Smooth muscle cell (in vitro differentiated cells): ENCODE results near the gene GTF2A1L. TPM values are rescaled to one million over a fixed set of nuclear protein-coding genes. Genes with fewer than 3 reads are reported as not detected.

Source experiments
- DNase-seq: peaks from one replicate; lab custom pipeline; 2025; ENCODE audit not compliant: unreplicated experiment; lab: John Stamatoyannopoulos, UW
- H2AFZ ChIP-seq: fragments of 200-600 bp; sonication (generic); 2 replicates; pipeline ENCODE4 v1.6.0; 2016; ENCODE audit warnings: antibody characterized with exemption, low read depth, mild to moderate bottlenecking
- H3F3A ChIP-seq: fragments of 200-600 bp; sonication (generic); 2 replicates; pipeline ENCODE4 v1.6.0; 2017; ENCODE audit warnings: antibody characterized with exemption, low read depth
- H3K27ac ChIP-seq: fragments of 200-600 bp; sonication (generic); 2 replicates; pipeline ENCODE4 v1.5.1; 2016; ENCODE audit warnings: low read depth, mild to moderate bottlenecking
- H3K27me3 ChIP-seq: fragments of 200-600 bp; sonication (generic); 2 replicates; pipeline ENCODE4 v1.6.1; 2016; ENCODE audit warnings: low read depth, mild to moderate bottlenecking
- H3K36me3 ChIP-seq: fragments of 200-600 bp; sonication (generic); 2 replicates; pipeline ENCODE4 v1.5.1; 2016; ENCODE audit warnings: low read depth
- H3K4me1 ChIP-seq: fragments of 200-600 bp; sonication (generic); 2 replicates; pipeline ENCODE4 v1.5.1; 2016; ENCODE audit warnings: low read depth
- H3K4me2 ChIP-seq: fragments of 200-600 bp; sonication (generic); 2 replicates; pipeline ENCODE4 v1.6.0; 2016; ENCODE audit warnings: mild to moderate bottlenecking
- H3K4me3 ChIP-seq: fragments of 200-600 bp; sonication (generic); 2 replicates; pipeline ENCODE4 v1.5.1; 2016; ENCODE audit warnings: mild to moderate bottlenecking
- H3K79me2 ChIP-seq: fragments of 200-600 bp; sonication (generic); 2 replicates; pipeline ENCODE4 v1.6.0; 2016; ENCODE audit warnings: low read depth, mild to moderate bottlenecking
- H3K9ac ChIP-seq: fragments of 200-600 bp; sonication (generic); 2 replicates; pipeline ENCODE4 v1.6.0; 2016; ENCODE audit warnings: low read depth
- H3K9me3 ChIP-seq: fragments of 200-600 bp; sonication (generic); replicated peaks from 2 replicates; pipeline ENCODE4 v1.5.1; 2016; ENCODE audit warnings: low read depth
- H4K20me1 ChIP-seq: fragments of 200-600 bp; sonication (generic); 2 replicates; pipeline ENCODE4 v1.6.0; 2016; ENCODE audit warnings: low read depth
- WGBS: methylation state at CpG from one replicate; pipeline ENCODE4 v1.1.7; 2016; ENCODE audit warnings: low lambda C conversion rate; 5-methylcytosine and 5-hydroxymethylcytosine counted together
- polyA plus RNA-seq: library from polyadenylated mRNA; unstranded; fragments of >200 nt; fragmentation: Nextera tagmentation; extraction: Ambion mirVana; gene quantifications from 2 replicates; pipeline ENCODE4 v1.2.1, GENCODE V29; 2016
- total RNA-seq: library from RNA; depleted of rRNA; stranded (reverse); fragments of >200 nt; gene quantifications from 2 replicates; pipeline ENCODE4 v1.2.3, GENCODE V29; 2014
- TF ChIP-seq, protein P1 (sequence below): fragments of 200-600 bp; sonication (generic); IDR thresholded peaks from 2 replicates; pipeline ENCODE4 v1.5.1; 2017; ENCODE audit warnings: borderline replicate concordance, mild to moderate bottlenecking, antibody characterized with exemption; ENCODE audit not compliant: insufficient read depth, poor library complexity, severe bottlenecking

The GTF2A1L gene
- total and polyA plus RNA-seq, 2 experiments from 2014 or later = 3.0 to 12.6 TPM

- Histone ChIP-seq H3K4me3 (no peak overlapping the region), H3K4me2 (no peak overlapping the region), H3F3A (no peaks in the 10 kb centered on the region), H3K9ac (no peak overlapping the region), H2AFZ (no peak overlapping the region), H3K27ac (no peak overlapping the region), H3K27me3 (no peaks in the 10 kb centered on the region), H4K20me1 (peaks cover 85% of the 10 kb centered on the region), H3K9me3 (no peaks in the 10 kb centered on the region), H3K4me1 (peaks cover 28% of the 10 kb centered on the region), H3K36me3 (peaks cover 6% of the 10 kb centered on the region), H3K79me2 (peaks cover 41% of the 10 kb centered on the region)
- TF ChIP-seq, protein P1, sequence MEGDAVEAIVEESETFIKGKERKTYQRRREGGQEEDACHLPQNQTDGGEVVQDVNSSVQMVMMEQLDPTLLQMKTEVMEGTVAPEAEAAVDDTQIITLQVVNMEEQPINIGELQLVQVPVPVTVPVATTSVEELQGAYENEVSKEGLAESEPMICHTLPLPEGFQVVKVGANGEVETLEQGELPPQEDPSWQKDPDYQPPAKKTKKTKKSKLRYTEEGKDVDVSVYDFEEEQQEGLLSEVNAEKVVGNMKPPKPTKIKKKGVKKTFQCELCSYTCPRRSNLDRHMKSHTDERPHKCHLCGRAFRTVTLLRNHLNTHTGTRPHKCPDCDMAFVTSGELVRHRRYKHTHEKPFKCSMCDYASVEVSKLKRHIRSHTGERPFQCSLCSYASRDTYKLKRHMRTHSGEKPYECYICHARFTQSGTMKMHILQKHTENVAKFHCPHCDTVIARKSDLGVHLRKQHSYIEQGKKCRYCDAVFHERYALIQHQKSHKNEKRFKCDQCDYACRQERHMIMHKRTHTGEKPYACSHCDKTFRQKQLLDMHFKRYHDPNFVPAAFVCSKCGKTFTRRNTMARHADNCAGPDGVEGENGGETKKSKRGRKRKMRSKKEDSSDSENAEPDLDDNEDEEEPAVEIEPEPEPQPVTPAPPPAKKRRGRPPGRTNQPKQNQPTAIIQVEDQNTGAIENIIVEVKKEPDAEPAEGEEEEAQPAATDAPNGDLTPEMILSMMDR = no peak
- no peak for DNase-seq
- 76% methylated on average over 4 of the region's 4 CpGs for WGBS
These were observed 33.1 kb upstream of the GTF2A1L start for GRCh38 chr2:48584551-48584950.

DNA sequence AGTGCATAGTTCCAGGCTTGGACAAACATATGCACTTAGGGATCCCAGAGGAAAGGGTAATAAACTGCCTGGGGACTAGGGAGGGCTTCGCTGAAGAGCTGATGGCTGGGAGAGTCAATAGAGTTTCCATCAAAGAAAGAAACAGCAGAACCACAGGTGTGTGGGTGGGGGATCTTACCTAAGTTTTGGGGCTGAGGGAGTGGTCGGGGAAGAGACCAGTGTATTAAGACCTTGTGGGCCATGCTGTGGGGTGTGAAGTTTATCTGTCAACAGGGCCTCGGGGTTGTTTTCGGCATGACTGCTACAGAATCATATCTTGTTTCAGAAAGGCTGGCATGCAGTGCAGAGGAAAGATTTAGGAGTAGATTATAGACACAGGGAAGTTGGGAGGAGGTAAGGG lies 31.2 kb upstream of the GTF2A1L start:
- 67% methylated on average over 4 of the region's 4 CpGs for WGBS
- peaks cover 89% of the 10 kb centered on the region for H4K20me1 ChIP-seq
- no peak overlapping the region for H2AFZ ChIP-seq
- peaks cover 6% of the 10 kb centered on the region for H3K36me3 ChIP-seq
- H3F3A ChIP-seq = no peaks in the 10 kb centered on the region
- H3K79me2 ChIP-seq = peaks cover 52% of the 10 kb centered on the region
- DNase-seq = no peak
- H3K4me1 ChIP-seq = peaks cover 28% of the 10 kb centered on the region
- no peak overlapping the region for H3K4me3 ChIP-seq
- no peak overlapping the region for H3K27ac ChIP-seq
- no peaks in the 10 kb centered on the region for H3K27me3 ChIP-seq
- no peak overlapping the region for H3K4me2 ChIP-seq
- TF ChIP-seq, protein P1 = no peak
- no peaks in the 10 kb centered on the region for H3K9me3 ChIP-seq
- H3K9ac ChIP-seq = no peak overlapping the region

- no peak for DNase-seq
- no peaks in the 10 kb centered on the region for H3K9me3 ChIP-seq
- no peak overlapping the region for H3K9ac ChIP-seq
- TF ChIP-seq, protein P1 = no peak
- H3K79me2 ChIP-seq = peaks cover 41% of the 10 kb centered on the region
- 70% methylated on average over 5 of the region's 5 CpGs for WGBS
- H3K4me3 ChIP-seq = no peak overlapping the region
- no peaks in the 10 kb centered on the region for H3K27me3 ChIP-seq
- peaks cover 5% of the 10 kb centered on the region for H3K36me3 ChIP-seq
- peak overlapping the region; percentile 38 for H3K27ac ChIP-seq
- peaks cover 83% of the 10 kb centered on the region for H4K20me1 ChIP-seq
- no peak overlapping the region for H3K4me2 ChIP-seq
- H3K4me1 ChIP-seq = peaks cover 28% of the 10 kb centered on the region
- H3F3A ChIP-seq = no peaks in the 10 kb centered on the region
- H2AFZ ChIP-seq = no peak overlapping the region
These were observed 30.1 kb upstream of the GTF2A1L start for GRCh38 chr2:48587560-48587959.

DNA sequence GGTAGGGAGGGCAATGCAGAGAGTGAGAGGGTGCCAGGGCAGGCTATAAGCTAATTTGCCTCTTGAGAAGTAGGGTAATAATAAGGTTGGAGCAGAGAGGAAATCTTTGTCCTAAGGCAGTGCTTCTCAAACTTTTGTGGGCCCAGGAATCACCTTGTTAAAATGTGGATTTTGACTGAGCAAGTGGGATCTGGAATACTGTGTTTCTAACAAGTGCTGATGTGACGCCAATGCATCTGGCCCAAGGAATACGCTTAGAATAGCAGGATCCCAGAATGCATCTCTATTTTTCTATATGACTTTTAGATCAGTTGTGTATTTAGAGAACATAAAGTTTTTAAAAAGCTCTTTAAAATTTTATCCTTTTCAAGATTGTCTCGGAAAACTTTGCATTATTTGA lies 29.7 kb upstream of the GTF2A1L start:
- Histone ChIP-seq H3K9ac (no peak overlapping the region), H3K9me3 (no peaks in the 10 kb centered on the region), H3K79me2 (peaks cover 38% of the 10 kb centered on the region), H3K36me3 (peaks cover 1% of the 10 kb centered on the region), H3K4me1 (peaks cover 28% of the 10 kb centered on the region), H3F3A (no peaks in the 10 kb centered on the region), H3K4me3 (no peak overlapping the region), H3K27me3 (no peaks in the 10 kb centered on the region), H3K27ac (peak overlapping the region; percentile 38), H3K4me2 (no peak overlapping the region), H4K20me1 (peaks cover 84% of the 10 kb centered on the region), H2AFZ (no peak overlapping the region)
- TF ChIP-seq, protein P1 = no peak
- 89% methylated on average over 3 of the region's 3 CpGs for WGBS
- DNase-seq = no peak
